Astrocyte (in vitro differentiated cells and primary cell): Measurements from ENCODE around the gene PIMREG.

Source experiments
- CTCF ChIP-seq: IDR thresholded peaks from 2 replicates; pipeline ENCODE4 v1.5.1; 2011; ENCODE audit warnings: low read depth, mild to moderate bottlenecking, inconsistent platforms, low read length, moderate library complexity; ENCODE audit not compliant: insufficient read depth
- EZH2 ChIP-seq: IDR thresholded peaks from 2 replicates; pipeline ENCODE4 v1.6.1; 2012; ENCODE audit warnings: mild to moderate bottlenecking, low read length, inconsistent platforms; ENCODE audit not compliant: insufficient read depth

GRCh38 chr17:6474906-6475305, 30.7 kb downstream of the PIMREG start:
- TF ChIP-seq CTCF = no peak
- no peak for TF ChIP-seq EZH2
